ENCODE data around the gene FAM72B.
A peak's percentile ranks its signal among the peaks of the same experiment; 100 is the strongest.
"Not testable (repeated sequence)": the region's sequence is repeated elsewhere in the genome, so short reads cannot be mapped to it uniquely, and the experiment has no call there.

Gene FAM72B

DNA sequence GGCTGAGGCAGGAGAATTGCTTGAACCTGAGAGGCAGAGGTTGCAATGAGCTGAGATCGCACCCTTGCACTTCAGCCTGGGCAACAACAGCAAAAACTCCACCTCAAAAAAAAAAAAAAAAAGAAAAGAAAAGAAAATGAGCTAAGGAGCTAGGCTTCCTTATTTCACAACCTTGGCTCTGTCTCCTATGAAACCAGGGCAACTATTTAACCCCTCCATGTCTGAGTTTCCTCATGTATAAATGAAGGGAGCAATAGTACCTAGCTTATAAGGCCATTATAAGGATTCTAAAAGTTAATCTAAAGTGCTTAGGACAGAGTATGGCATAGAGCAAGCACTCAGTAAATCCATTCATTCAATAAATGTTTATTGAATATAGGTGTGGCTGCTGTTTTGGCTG, 32.8 kb downstream of the FAM72B start:
- not testable (repeated sequence) for DNase-seq

DNA sequence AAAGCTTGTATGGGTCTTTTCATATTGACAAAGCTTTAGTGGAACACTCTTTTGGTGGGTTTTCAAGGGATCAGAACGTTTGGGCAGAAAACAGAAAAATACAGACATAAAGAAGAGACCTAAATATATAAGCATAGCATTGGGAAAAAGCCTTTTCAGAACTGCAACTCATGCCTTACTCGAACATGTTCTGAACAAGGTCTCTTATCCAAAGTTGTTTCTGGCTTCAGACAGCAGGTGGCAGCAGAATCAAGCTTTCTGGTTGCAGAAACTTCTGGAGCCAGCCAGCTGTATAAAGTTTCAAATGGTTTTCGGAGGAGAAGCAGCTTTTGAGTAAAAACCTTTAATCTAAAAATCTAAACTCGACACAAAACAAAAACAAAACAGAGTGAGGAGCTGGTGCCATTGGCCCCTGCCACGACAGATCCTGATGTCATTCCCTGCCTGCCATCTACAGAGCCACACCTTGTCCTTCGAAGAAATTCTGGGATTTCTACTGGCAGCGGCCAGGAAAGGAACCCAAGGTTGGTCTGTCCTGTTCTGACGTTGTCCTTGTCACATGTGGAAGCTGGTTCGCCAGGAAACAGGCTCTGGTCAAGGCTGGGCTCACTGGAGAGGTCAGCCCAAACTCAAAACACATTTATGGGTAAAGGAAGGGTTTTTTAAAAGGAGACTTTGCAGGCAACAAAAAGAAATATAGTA, 35.5 kb downstream of the FAM72B start:
- not testable (repeated sequence) for DNase-seq

DNA sequence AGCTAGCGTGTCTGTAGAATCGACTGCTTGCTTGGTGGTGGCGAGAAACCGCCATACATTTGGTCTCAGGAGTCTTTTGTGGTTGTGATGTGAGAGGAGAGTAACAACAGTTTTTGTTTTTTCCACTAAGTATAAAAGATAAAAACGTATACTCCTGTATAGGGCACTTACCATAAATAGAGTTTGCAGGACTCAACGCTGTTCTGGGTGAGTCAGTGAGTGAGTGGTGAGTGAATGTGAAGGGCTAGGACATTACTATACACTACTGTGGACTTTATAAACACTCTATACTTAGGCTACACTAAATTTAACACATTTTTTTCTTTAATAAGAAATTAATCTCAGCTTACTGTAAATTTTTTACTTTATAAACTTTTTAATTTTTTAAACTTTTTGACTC, 43.7 kb downstream of the FAM72B start:
- not testable (repeated sequence) for DNase-seq

DNA sequence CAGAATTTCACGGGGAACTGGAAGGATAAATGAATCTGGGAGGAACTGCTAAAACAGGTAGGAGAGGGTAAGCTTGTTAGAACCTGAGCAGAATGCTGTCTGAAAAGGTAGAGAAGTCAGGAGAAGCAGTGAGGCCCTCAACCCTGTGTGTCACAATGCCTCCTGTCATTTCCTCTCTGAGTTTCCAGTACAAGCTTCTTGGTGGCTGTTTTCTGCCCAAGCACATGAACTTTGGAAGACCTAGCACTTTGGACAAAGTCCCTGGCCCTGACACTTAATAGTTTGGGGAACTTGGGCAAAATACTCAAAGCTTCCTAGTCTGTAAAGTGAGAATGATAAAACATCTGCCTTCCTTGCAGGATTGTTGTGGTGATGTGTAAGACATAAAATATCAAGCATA, 52.6 kb downstream of the FAM72B start:
- DNase-seq, result not testable (repeated sequence)

DNA sequence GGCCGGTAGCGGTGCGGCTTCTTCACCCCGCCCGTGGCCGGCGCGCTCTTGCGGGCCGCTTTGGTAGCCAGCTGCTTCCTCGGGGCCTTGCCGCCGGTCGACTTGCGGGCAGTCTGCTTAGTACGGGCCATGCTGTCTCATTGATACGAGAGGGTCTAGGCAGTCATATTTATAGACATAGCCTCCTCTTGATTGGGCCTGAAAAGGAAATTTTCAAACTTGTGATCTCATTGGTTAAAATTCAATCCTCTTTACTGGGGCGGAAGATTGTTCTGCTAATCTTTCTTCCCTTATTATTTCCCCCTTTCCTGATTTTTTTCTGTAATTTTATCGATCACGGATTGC, 65.7 kb downstream of the FAM72B start:
- DNase-seq, result peak; percentile 39

Measured in fibroblast of skin of scalp (primary cell).